NCI-H1092 treated with DMSO at 0.1 percent for 48 hours (cell line): Measurements from ENCODE around the gene TICAM2.

Experiments
- DNase-seq: peaks from one replicate; lab custom pipeline; 2025; lab: John Stamatoyannopoulos, UW

Gene TICAM2

DNA sequence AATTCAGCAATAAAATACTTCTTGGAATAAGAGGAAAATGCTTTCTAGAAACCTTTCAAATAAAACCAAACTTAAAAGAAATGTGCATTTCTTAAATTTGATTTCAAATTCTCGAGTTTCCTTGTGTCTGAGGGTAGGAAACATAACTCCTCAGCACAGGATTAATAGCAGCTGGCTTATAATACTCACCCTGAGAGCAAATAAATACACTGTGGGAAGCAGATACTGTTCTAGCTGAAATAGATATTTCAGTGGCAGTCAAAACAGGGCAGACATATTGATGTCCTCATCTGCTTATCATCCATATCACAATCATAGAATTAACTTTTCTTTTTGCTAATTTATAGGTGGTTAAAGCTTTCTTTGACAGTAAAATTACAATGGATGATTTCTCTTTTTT, 33.6 kb downstream of the TICAM2 start:
- no peak for DNase-seq

DNA sequence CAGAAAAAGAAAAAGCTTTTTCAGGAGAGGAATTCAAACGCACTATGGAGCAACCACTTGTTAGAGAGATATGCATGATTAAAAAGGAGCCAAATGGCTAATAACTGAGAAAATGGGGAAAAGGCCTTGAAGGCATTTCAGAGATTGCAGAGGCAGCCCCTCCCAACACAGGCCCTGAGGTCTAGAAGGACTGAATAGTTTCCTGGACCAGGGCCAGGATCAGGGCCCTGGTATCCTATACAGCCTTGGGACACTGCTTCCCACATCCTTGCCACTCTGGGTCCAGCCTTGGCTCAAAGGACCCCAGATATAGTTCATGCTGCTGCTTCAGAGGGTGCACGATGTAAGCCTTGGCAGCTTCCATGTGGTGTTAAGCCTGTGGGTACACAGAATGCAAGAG, 37.0 kb downstream of the TICAM2 start:
- no peak for DNase-seq

DNA sequence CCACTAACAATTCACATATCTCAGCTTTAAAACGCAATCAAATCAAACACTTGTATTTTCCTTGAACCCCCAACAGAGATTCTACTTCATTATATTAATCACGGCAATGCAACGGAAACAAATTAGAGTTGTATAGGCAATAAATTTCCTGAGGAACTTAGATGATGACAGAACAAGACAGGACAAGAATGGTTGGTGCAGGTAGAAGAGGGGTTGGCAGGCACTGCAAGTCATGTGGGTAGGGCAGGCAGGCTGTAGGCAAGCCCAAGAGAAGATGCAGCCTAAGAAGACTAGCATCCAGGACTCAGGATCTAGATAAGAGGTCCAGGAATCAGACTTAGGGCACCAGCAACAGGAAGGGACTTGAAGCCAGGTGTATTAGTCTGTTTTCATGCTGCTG, 41.1 kb downstream of the TICAM2 start:
- no peak for DNase-seq

DNA sequence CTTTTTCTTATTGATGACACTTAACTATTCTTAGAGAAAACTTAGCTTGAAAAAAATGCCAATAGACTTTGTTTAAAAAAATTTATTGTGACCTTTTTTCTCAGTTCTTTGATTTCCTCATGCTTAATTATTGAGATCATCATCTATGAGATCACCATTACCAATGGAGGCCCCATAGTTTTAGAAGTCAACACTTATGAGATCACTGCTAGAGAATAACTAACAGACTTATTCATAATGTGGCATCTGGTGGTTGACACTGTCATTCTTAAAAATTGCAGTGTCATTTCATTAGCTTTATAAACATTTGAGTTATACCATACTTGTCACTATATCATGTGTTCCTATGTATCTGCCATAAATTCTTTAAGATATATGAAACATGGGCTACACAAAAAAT, 42.8 kb downstream of the TICAM2 start:
- no peak for DNase-seq

DNA sequence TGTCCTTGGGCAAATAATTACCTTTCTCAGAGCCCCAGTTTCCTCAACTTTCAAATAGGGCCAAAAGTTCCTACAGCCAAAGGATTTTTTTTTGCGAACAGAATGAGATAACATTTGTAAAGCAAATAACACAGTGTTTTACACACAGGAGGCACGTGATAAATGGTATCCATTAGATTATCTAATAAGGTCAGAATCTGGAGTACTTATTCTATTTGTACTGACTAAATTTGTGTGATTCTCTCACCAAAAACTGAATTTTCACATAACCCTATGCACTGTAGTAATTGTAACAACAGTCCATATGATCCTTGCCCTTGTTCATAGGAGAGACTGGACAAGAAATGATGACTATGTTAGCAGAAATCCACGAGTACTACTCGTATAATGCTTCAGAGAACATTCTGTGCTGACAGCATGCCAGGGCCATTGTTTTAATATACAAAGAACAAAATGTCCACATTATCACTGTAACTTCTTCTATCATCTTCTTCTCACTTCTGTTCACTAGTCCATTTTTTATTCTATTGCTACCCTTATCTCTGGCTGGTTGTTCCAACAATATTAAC, 43.8 kb downstream of the TICAM2 start:
- DNase-seq: no peak

DNA sequence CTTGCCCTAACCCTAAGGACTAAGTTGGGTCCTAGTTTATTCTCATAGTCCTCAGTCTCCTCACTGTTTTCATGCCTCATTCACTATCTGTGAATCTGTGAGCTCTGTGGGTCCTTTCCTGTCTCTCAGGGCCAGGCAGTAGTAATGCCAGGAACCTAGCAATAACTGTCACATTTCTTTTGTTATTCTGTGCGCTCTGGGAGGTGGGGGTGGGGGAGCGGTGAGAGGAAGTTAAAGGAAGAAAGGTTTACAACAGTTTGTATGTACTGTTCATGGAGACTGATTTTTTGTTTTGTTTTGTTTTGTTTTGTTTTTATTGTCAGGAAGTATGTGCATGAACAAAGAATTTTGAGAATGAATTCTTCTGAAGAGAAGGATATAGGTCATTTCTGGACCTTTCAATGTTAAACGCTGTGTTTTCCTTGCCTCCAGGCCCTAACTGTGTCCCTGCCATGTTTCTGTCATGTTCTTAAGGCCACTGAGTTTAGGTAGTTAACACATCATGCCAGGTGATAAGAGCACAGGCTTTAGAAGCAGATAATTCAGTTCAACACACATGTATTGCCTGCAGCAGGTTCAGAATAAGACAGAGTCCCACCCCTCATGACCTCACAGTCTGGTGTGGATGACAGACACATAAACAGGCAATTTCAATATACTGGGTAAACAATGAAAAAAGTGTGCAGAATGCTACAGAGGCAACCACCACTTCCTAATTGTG, 44.5 kb downstream of the TICAM2 start:
- no peak for DNase-seq

DNA sequence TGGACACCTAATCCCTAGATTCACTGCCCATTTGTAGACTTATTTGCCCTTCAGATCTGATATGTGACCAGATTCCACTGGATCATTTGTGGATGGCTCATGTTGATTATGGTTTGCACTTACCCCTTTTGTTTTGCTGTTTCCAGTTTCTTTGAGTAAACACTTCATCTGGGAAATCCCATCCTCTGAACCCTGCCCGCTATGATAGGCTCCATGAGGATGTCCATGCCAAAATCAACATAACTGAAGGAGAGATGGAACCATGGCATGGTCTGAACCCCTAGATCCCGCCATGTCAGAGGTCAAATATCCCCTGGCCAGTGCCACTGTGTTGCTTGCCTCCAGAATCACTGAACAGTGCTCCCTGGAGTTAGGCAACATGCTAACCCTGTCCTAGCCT, 46.0 kb downstream of the TICAM2 start:
- no peak for DNase-seq

DNA sequence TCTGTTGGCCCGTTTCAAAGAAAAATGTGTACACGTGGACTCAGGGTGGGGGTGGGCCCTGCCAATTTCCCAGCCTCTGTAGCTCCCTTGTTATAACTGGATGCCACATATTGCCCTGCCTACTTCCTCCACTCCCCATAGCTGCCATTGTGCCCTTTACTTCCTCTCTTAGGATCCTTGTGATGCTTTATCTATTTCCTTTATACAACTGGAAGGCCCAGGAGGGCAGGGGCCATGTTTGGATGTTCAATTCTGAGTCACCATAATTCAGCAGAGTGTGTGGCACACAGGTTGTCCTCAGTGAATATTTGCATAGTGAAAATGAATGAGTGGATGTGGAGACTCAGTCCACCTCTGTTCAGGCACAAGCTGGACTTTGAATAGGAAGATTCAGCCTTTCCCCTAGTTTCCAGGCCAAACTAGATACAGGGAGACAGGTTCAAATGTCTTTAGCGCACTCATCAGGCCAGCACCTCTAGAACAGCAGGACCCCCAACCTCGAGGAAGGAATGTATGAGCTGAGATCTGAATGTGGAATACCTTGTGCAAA, 47.1 kb downstream of the TICAM2 start:
- DNase-seq: no peak

DNA sequence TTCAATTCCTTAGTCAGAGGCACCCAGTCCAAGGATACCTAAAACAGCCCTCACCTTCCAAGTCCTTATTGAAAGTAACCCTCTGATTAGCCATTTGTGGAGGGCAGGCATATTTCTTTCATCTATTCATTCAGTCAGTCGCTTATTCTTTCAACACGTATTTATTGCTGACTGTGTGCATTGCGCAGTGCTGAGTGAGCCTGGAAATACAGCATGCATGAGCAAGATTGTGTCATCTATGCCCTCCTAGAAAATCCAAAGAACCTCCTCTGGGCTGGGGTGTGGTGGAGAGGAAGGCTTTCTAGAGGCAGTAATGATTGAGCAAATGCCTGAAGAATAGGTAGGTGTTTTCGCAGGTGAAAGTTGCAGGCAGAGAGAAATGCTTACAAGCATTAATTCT, 49.2 kb downstream of the TICAM2 start:
- DNase-seq: no peak

DNA sequence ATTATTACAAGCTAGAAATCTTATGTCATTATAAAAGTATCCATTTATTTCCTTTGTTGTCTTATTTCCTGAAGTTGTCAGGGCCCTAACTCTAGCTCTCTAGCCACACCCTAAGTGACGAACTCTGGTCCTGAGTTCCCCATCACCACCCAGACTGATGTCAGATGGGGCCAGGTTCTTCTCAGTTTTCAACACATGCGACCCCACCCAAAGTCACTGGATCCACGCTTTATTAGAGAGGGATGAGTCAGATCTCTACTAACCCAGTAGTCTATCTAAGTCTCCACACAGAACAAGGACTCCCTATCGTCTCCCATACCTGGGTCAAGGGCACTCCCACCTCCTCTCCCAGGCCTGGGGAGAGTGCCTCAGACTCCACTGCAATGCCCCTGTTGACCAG, 50.9 kb downstream of the TICAM2 start:
- DNase-seq: no peak

DNA sequence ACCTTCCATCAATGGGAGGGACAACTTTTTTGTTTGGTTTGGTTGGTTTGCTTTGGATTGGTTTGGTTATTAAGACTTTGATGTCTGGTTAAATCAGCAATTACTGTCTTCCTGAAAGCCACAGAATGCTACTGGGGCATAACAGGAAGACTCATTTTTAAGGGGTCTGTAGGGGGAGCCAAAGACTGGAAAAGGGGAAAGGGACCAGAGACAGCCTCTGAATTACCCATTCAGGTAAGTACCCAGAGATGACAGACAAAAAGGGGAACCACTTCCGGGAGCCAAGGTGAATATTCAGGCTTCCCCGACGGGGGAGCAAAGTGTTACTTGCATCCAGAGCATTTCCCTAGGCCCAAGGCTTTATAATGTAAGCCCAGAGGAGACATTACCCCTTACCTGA, 53.1 kb downstream of the TICAM2 start:
- DNase-seq: peak; percentile 4

DNA sequence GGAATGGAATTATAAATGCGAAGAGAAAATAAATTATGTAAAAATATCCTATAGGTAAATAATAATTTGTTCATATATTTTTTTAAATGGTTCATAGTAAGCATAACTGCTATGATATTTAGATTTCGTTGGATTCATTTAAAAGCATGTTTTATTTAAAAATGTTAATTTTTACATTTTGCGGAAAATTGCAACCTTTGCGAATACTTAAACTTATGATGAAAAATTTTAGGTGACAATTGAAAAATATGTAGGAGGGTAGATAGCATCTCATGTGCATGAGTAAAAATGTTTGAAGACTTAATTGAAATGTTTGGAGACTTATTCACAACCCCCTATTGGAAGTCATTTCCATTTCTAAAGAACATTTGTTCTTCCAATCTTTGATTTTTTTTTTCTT, 53.6 kb downstream of the TICAM2 start:
- DNase-seq: no peak

DNA sequence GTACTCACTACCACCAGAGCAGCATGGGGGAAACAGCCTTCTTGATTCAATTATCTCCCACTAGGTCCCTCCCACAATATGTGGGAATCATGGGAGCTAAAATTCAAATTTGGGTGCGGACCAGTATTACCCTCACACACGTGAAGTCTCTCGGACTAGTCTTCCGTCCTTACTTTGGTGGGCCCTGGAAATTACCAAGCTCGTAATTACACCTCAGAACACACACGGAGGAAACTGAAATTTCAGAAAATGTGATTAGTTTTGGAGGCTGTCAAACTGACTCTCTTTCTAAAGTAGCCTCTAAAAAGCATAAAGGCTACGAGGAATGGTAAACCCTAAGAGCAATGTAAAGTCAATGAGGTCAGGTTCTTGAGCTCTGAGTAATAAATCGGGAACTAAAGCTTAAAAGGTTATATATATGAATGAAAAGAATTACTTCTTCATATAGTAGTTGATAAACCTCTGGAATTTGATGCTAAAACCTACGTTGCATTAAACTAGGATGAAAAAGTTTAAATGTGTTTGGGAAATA, 56.9 kb downstream of the TICAM2 start:
- no peak for DNase-seq

DNA sequence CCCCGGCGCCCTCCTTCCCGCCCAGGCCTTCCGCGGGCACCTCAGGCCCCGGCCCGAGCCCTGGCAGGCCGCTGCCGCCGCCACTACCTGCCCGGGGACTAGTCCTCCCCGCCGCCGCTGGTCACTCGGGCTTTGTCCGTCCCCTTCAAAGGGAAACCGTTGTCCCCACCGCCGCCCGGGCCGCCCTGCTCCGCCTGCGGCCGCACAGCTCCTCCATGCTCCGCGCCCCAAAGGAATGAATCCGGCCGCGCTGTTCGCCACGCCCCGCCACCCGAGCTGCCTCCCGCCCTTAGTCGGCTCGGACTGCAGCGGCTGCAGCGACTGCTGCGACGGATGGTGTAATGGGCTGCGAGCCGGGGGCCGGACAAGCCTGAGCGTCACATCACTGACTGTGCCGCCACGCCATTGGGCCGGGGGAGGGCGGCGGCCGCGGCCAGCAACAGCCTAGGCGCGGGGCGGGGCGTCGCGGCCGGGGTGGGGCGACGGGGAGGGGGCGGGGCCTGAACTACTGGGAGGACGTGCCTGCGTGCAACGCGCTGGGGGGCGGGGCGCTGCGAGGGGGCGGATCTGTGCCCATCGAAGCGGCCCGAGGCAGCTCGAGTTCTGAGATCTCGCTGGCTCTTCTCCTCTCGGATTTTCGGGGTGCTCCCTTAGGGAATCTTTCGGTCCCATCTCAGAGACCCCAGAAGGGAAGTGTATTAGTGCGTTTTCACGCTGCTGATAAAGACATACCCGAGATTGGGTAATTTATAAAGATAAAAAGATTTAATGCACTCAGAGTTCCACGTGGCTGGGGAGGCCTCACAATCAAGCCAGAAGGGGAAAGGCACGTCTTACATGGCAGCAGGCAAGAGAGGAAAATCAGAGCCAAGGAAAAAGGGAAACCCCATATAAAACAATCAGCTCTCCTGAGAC, 57.6 kb downstream of the TICAM2 start, which contains the start of gene FEM1C:
TSS of gene FEM1C (minus strand) at position 340 of the 915 bp plus-strand sequence. CDS start 1,282 bp downstream, outside the sequence.
- DNase-seq: peak; percentile 87

DNA sequence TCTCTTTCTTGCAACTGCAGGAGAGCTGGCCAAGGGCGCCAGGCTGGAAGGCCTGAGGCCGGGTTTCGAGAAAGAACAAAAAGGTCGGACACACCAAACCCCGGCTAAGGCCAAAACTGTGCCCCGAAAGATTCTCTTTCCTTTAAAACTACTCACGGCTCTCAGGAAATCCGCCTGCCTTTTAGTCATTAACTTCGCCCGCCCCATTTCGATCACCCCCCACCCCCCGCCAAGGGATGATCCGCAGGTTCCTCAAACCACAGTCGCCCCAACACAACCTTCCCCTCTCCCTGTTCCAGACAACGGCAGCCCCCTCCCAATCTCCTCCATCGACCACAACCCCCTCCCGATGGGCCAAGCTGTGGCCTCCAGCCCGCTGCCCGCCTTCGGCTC, 58.2 kb downstream of the TICAM2 start:
- DNase-seq: peak; percentile 33

DNA sequence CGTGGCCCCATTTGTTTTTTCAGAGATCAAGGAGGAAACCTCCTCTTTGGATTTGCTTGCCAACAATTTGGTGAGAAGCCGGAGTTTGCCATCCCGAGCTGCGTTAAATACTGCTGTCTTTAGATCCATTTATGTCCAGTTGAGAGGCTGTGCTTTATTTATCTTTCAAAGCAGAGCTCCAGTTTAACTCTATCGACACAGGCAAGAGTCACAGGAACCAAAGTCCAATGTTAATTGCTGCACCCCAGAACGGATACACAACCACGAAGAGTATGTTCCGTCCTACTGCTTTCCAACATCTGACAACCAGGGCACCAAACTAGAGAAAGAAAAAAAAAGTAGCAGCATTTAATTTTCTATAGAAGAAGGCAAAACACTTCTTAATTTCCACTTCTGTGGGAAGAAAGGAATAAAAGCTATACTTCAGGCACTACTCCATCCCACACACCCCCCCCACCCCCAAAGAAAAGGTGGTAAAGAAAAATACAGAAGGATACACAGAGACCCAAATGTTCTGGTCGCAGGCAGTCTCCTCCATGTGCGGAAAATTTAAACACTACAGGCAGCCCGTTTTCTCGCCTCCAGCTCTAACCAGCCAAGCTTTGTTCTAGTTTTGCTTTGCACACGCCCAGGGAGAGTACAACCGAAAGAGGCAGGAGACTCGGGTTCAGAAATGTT, 58.8 kb downstream of the TICAM2 start:
- no peak for DNase-seq

DNA sequence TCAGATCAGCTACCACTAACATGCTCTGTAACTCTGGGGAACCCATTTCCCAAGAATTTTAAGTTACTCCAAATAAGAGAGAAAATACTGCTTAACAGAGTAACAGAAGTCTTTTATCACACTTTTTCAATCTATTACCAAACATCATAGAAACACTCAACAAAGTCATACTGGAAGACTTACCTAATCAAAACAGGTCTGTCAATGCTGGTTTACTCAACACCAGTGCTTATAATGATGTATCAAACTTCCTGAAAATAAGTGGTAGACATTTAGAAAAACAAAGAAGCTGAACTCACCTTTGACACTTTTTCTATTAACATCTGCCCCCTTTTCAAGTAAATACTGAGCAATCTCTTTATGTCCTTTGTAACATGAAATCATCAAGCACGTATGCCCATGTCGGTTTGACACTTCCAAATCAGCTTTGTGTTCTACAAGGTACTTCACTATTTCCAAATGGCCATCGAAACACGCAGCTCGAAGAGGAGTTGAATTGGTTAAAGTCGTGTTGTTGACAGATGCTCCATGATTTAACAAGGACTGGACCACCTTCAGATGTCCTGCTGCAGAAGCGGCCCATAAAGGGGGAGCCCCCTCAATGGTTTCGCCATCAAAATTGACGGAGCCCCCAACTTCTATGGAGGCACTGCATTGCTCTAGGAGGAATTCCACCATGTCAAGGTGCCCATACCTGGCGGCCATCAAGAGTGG, 59.5 kb downstream of the TICAM2 start:
- no peak for DNase-seq

DNA sequence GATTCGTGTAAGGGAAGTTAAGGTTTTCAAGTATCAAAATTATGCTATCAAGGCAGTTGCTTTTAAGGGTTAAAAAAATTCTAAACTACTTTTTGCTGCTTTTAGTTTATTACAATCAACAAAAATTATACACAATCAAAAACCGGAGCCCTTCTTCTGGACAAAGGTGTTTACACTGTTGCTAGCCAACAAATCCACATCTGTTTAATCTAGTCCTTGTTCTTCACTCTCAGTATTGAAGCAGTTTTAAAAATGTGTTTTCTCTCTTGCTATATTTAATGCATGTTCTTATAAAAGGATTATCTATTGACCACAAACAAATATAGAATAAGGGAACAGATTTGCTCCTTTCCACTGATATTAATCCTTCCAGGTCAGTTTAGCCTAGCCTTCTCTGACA, 60.2 kb downstream of the TICAM2 start:
- peak; percentile 1 for DNase-seq

DNA sequence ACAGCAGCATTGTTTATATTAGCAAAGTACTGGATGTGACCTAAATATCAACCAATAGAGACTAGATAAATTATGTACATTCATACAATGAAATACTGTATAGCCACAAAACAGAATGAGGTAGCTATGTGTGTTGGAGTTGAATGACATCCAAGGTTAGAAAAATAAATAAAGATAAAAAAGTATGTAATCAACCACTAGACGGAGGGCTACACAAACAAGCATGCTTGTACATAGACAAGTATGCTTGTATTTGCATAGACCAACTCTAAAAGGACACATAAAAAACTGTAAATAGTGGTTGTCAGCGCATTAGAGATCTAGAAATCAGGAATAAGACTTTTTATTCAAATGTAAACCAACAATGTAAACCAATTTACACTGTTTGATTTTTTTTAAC, 60.7 kb downstream of the TICAM2 start:
- DNase-seq: no peak

DNA sequence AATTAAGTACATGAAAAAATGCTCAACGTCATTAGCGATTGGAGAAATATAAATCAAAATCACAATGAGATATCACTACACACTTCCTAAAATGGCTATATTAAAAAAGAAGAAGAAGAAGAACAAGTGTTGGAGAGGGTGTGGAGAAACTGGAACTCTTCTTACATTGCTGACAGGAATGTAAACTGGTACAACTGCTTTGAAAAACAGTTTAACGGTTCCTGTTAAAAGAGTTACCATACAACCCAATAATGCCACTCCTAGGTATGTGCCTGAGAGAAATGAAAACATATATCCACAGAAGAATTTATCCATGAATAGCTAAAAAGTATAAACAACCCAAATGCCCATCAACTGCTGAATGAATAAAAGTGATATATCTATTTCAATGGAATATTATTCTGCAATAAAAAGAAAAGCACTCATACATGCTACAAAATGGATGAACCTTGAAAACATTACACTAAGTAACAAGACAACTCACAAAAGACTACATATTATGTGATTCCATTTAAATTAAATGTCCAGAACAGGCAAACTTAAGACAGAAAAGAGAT, 66.7 kb downstream of the TICAM2 start:
- DNase-seq: no peak

DNA sequence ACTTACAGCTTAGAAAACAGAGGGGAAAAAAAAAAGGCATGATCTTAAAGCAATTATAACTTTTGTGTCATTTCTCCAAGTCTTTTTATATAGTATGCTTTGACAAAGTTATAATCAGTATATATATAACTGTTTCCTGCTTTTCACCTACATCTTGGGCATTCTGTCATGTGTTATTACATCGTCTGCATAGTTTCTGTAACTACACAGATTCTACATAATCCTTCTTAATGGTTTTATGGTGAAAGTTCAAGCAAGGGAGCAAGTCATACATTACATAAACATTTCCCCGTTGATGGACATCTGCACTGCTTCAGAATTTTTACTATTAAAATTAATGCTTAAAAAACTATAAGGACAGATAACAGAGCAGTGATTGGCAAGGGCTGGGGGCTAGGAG, 69.8 kb downstream of the TICAM2 start:
- no peak for DNase-seq
